Esophagus muscularis mucosa (tissue), 4 donors: ENCODE measurements around the gene CYP17A1.

Experiments
- CTCF ChIP-seq, 3 experiments: fragments of 200-600 bp in 2 of 3; fragments of 450-650 bp in 1 of 3; sonication (generic) in 2 of 3; IDR thresholded peaks; one replicate each; pipeline ENCODE4 v1.5.1; 2017 to 2019; ENCODE audit warnings: antibody characterized with exemption in 3 of 3, mild to moderate bottlenecking in 2 of 3, moderate library complexity in 1 of 3
- EP300 ChIP-seq: sonication (generic); formaldehyde crosslinking; IDR thresholded peaks from one replicate; pipeline ENCODE4 v1.6.1; 2017; ENCODE audit warnings: antibody characterized with exemption
- POLR2A ChIP-seq: fragments of 450-650 bp; IDR thresholded peaks from one replicate; pipeline ENCODE4 v1.6.1; 2017; ENCODE audit warnings: antibody characterized with exemption, moderate library complexity, mild to moderate bottlenecking, low read depth
- POLR2AphosphoS5 ChIP-seq, 2 donors: sonication (generic); formaldehyde crosslinking; IDR thresholded peaks; one replicate each; pipeline ENCODE4 v1.6.1; 2017; ENCODE audit warnings: antibody characterized with exemption in 2 of 2

- no peak for TF ChIP-seq POLR2AphosphoS5 (IDR thresholded peaks at IDR 0.05)
- TF ChIP-seq POLR2A = no peak
- TF ChIP-seq CTCF (IDR thresholded peaks at IDR 0.05) = no peak
- no peak for TF ChIP-seq EP300
These were observed 28.4 kb upstream of the CYP17A1 start for GRCh38 chr10:102865620-102866019.
